Measurements from ENCODE around the gene LAMA3.

Gene LAMA3

DNA sequence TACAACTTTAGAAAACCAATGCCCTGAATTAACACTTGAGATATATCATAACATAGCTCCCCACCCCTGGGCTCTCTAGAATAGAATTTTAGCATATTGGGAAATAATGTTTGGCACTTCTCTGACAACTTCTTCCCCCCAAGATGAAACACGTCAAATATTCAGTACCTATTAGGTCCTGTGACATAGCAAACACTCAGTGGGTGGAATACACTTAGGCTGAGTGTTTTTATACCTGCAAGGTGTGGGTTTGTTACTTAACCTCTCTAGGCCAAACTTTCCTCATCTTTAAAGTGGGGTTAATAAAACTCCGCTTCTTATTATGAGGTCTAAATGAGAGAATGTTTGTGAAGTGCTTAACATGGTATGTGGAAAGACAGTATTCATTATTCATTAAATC lies 56.1 kb downstream of the LAMA3 start:
- TF ChIP-seq ZFX (IDR thresholded peaks at IDR 0.05): no peak
- TF ChIP-seq, protein P1, sequence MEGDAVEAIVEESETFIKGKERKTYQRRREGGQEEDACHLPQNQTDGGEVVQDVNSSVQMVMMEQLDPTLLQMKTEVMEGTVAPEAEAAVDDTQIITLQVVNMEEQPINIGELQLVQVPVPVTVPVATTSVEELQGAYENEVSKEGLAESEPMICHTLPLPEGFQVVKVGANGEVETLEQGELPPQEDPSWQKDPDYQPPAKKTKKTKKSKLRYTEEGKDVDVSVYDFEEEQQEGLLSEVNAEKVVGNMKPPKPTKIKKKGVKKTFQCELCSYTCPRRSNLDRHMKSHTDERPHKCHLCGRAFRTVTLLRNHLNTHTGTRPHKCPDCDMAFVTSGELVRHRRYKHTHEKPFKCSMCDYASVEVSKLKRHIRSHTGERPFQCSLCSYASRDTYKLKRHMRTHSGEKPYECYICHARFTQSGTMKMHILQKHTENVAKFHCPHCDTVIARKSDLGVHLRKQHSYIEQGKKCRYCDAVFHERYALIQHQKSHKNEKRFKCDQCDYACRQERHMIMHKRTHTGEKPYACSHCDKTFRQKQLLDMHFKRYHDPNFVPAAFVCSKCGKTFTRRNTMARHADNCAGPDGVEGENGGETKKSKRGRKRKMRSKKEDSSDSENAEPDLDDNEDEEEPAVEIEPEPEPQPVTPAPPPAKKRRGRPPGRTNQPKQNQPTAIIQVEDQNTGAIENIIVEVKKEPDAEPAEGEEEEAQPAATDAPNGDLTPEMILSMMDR (conservative IDR thresholded peaks at IDR 0.05): no peak

DNA sequence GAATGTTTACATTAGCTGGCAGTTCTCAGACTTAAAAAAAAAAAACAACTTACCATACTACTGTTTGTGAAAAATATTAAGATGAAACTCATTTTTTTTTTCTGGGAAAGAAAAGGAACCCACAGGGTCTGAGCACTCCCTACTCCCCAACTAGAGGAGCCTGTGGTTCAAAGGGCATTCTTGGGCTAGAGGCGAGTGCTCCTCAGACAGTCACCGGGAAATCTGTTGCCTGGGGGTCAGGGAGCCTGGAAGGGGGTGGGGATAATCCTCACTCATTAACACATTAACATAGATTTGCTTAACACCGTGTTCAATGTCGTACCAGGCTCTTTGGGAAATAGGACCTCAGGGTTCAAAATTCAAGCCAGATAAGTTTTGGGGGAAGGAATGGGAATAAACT lies 57.6 kb downstream of the LAMA3 start:
- TF ChIP-seq, protein P1 (conservative IDR thresholded peaks at IDR 0.05): no peak
- TF ChIP-seq ZFX (IDR thresholded peaks at IDR 0.05): no peak
- H3K27ac ChIP-seq: no peak overlapping the region

More for the DNA sequence above, 56.1 kb downstream of the LAMA3 start:
- no peak overlapping the region for H3K27ac ChIP-seq

- H3K27ac ChIP-seq: no peak overlapping the region
- TF ChIP-seq ZFX (IDR thresholded peaks at IDR 0.05): no peak
- TF ChIP-seq, protein P1 (conservative IDR thresholded peaks at IDR 0.05): no peak
These were observed 63.1 kb downstream of the LAMA3 start for GRCh38 chr18:23752363-23752762.

DNA sequence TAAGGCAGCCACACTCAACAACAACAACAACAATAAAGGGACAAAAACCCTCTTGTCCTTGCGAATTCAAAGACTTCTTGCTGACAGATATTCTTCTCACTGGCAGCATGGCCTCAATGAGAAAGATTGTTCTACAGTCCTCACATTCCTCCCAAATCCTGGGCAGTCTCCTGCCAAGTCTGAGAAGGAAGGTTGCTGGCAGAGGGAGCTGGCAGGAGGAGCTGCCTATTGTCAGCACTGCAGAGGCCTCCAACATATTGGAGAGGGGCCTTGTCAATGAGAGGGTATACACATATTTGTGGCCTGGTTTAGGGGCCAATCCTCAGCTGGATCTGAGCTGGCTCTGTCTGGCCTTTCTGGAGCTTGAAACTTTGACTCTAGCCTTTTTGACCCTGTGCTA lies 63.5 kb downstream of the LAMA3 start:
- H3K27ac ChIP-seq: no peak overlapping the region
- TF ChIP-seq, protein P1 (conservative IDR thresholded peaks at IDR 0.05): no peak
- TF ChIP-seq ZFX (IDR thresholded peaks at IDR 0.05): no peak

- no peak for TF ChIP-seq ZFX (IDR thresholded peaks at IDR 0.05)
- TF ChIP-seq, protein P1 (conservative IDR thresholded peaks at IDR 0.05): no peak
- H3K27ac ChIP-seq: no peak overlapping the region
These were observed 67.6 kb downstream of the LAMA3 start for GRCh38 chr18:23756590-23757436.

DNA sequence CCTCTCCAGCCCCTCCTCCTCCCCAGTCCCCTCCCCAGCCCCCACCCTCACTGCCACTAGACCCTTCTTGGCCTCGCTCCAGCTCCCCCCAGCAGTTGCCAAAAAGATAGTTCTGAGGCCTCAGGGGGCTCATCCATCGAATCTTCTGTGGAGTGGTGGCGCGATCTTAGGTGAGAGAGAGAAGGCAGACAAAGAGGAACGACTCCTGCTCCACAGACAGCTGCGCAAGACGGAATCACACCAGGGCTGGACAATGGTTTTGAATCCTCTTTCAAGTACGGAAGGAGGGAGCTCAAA lies 68.1 kb downstream of the LAMA3 start:
- TF ChIP-seq ZFX (IDR thresholded peaks at IDR 0.05): no peak
- TF ChIP-seq, protein P1 (conservative IDR thresholded peaks at IDR 0.05): no peak
- no peak overlapping the region for H3K27ac ChIP-seq

GRCh38 chr18:23758281-23758680 lies 69.0 kb downstream of the LAMA3 start:
- no peak for TF ChIP-seq ZFX (IDR thresholded peaks at IDR 0.05)
- TF ChIP-seq, protein P1 (conservative IDR thresholded peaks at IDR 0.05): no peak
- H3K27ac ChIP-seq: no peak overlapping the region

Data from C4-2B (cell line).